HEK293T (cell line): ENCODE results near the gene SCN2B.
"Not testable (repeated sequence)": the region's sequence is repeated elsewhere in the genome, so short reads cannot be mapped to it uniquely, and the experiment has no call there.

Experiments
- CTCF ChIA-PET: fragments of 350-600 bp; formaldehyde crosslinking; extraction: SDS; loops from one replicate; lab custom pipeline; 2021; ENCODE audit warnings: antibody characterized with exemption, inconsistent platforms; lab: Yijun Ruan, JAX
- POLR2A ChIA-PET: fragments of 350-600 bp; formaldehyde crosslinking; extraction: SDS; loops from one replicate; lab custom pipeline; 2020; ENCODE audit warnings: antibody characterized with exemption, inconsistent platforms; lab: Yijun Ruan, JAX
- DNase-seq: peaks from one replicate; pipeline ENCODE4 v3.0.0; 2012; ENCODE audit warnings: mixed read lengths; ENCODE audit errors: extremely low spot score
- ARNT ChIP-seq: fragments of 450-650 bp; IDR thresholded peaks from 2 replicates; pipeline ENCODE4 v1.6.1; 2017; ENCODE audit warnings: mild to moderate bottlenecking
- BHLHE40 ChIP-seq: fragments of 450-650 bp; IDR thresholded peaks from 2 replicates; pipeline ENCODE4 v1.6.1; 2016; ENCODE audit warnings: mild to moderate bottlenecking, moderate library complexity, borderline replicate concordance
- CTBP1 ChIP-seq: fragments of 450-650 bp; IDR thresholded peaks from 2 replicates; pipeline ENCODE4 v1.6.1; 2016; ENCODE audit warnings: borderline replicate concordance
- FOXA1 ChIP-seq: fragments of 450-650 bp; IDR thresholded peaks from 2 replicates; pipeline ENCODE4 v1.6.1; 2016; ENCODE audit warnings: mild to moderate bottlenecking
- FOXK2 ChIP-seq: fragments of 450-650 bp; IDR thresholded peaks from 2 replicates; pipeline ENCODE4 v1.6.1; 2016; ENCODE audit warnings: mild to moderate bottlenecking
- FOXM1 ChIP-seq: fragments of 450-650 bp; IDR thresholded peaks from 2 replicates; pipeline ENCODE4 v1.6.1; 2017; ENCODE audit warnings: mild to moderate bottlenecking, borderline replicate concordance
- HDGF ChIP-seq: fragments of 450-650 bp; IDR thresholded peaks from 2 replicates; pipeline ENCODE4 v1.6.1; 2017; ENCODE audit warnings: antibody characterized with exemption, borderline replicate concordance
- L3MBTL2 ChIP-seq: fragments of 450-650 bp; conservative IDR thresholded peaks from 2 replicates; pipeline ENCODE4 v1.6.1; 2016; ENCODE audit warnings: mild to moderate bottlenecking
- LEF1 ChIP-seq: fragments of 450-650 bp; IDR thresholded peaks from 2 replicates; pipeline ENCODE4 v1.6.1; 2017; ENCODE audit warnings: mild to moderate bottlenecking, borderline replicate concordance
- NFRKB ChIP-seq: fragments of 450-650 bp; IDR thresholded peaks from 2 replicates; pipeline ENCODE4 v1.6.1; 2016; ENCODE audit warnings: mild to moderate bottlenecking, moderate library complexity
- SP1 ChIP-seq: fragments of 450-650 bp; IDR thresholded peaks from 2 replicates; pipeline ENCODE4 v1.6.1; 2017
- SUZ12 ChIP-seq: fragments of 450-650 bp; IDR thresholded peaks from 2 replicates; pipeline ENCODE4 v1.6.1; 2016; ENCODE audit warnings: mild to moderate bottlenecking
- TARDBP ChIP-seq: fragments of 450-650 bp; IDR thresholded peaks from 2 replicates; pipeline ENCODE4 v1.6.1; 2016
- ZNF384 ChIP-seq: fragments of 450-650 bp; IDR thresholded peaks from 2 replicates; pipeline ENCODE4 v1.6.1; 2016
- TF ChIP-seq, protein P1 (sequence below): fragments of 450-650 bp; IDR thresholded peaks from 2 replicates; pipeline ENCODE4 v1.6.1; 2016

The SCN2B gene

DNA sequence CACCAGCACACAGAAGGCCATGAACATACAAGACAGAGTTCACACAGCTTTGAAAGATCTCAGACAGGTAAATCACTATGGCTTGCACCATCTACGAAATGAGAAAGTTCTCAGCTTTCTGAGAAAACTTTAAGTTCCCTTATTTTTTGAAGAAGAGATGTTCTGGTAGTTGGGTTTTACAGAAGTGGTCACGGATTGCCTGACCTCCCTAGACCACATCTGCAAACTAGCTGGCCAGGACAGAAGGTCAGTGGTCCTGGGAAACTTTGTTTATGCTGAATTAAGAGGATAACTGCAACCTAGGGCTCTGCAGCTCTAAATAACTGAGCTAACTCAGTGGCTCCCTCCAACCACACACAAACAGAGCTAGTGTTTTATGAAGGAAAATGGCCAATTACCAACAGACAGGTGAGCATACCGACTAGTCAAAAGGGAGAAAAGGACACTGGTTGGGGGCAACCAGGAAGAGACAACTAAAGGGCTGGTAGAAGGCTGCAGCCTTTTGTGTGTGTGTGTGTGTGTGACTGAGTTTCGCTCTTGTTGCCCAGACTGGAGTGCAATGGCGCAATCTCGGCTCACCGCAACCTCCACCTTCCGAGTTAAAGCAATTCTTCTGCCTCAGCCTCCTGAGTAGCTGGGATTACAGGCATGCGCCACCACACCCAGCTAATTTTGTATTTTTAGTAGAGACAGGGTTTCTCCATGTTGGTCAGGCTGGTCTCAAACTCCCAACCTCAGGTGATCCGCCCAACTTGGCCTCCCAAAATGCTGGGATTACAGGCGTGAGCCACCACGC lies 8.5 kb upstream of the SCN2B start:
- ChIA-PET CTCF (interaction anchor here (0.6 to 1.8 kb wide), 3 partner anchors 10 to 14 kb away, joined by 3 to 4 read pairs (median 4); no protein-coding TSS in a partner anchor), POLR2A (no interaction called here)
- no peak for TF ChIP-seq L3MBTL2
- TF ChIP-seq ZNF384 = no peak
- TF ChIP-seq FOXK2 = no peak
- TF ChIP-seq SP1 = no peak
- no peak for TF ChIP-seq CTBP1
- no peak for TF ChIP-seq LEF1
- TF ChIP-seq TARDBP = no peak
- TF ChIP-seq, protein P1, sequence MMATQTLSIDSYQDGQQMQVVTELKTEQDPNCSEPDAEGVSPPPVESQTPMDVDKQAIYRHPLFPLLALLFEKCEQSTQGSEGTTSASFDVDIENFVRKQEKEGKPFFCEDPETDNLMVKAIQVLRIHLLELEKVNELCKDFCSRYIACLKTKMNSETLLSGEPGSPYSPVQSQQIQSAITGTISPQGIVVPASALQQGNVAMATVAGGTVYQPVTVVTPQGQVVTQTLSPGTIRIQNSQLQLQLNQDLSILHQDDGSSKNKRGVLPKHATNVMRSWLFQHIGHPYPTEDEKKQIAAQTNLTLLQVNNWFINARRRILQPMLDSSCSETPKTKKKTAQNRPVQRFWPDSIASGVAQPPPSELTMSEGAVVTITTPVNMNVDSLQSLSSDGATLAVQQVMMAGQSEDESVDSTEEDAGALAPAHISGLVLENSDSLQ = no peak
- no peak for TF ChIP-seq SUZ12
- no peak for TF ChIP-seq BHLHE40
- no peak for DNase-seq

DNA sequence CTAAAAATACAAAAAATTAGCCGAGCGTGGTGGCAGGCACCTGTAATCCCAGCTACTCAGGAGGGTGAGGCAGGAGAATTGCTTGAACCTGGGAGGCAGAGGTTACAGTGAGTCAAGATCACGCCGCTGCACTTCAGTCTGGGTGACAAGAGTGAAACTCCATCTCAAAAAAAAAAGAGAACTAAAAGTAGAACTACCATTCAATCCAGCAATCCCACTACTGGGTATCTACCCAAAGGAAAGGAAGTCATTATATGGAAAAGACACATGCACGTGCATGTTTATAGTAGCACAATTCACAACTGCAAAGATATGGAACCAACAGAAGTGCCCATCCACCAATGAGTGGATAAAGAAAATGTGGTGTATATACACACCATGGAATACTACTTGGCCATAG lies 7.3 kb upstream of the SCN2B start:
- DNase-seq, POLR2A ChIA-PET, CTCF ChIA-PET: not testable (repeated sequence)

DNA sequence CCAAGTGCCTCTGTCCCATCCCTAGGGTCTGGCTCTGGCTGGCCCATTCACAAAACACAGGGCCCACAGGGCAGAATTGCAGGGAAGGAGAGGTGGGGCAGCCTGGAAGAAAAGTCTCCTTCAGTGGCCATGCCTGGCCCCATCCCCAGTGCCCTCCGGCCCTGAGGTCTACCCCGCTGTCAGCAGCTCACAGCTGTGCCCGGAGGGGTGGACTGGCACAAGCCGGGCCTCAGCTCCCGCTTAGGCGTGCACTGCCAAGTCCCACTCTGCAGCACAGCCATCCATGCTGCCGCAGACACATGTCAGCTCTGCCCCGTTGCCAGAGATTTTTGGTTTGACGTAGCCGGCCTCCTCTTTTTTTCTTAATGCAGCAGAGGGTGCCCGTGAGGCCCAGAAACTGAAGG lies 3.9 kb upstream of the SCN2B start:
- no peak for TF ChIP-seq CTBP1
- TF ChIP-seq SUZ12 = no peak
- TF ChIP-seq FOXK2 = no peak
- TF ChIP-seq, protein P1 = 0 out of 2 replicates have a peak, but pooled peaks have one; percentile 29
- no peak for TF ChIP-seq ZNF384
- TF ChIP-seq SP1 = no peak
- POLR2A ChIA-PET = interaction anchor here (0.9 to 1.1 kb wide), 6 partner anchors 9 to 179 kb away, joined by 3 to 9 read pairs (median 3); partner anchors contain the start of gene UBE4A
- peak; percentile 71 for DNase-seq
- CTCF ChIA-PET = interaction anchor here (0.7 to 2.6 kb wide), 4 partner anchors 9 to 240 kb away, joined by 3 to 26 read pairs (median 6); no protein-coding TSS in a partner anchor

DNA sequence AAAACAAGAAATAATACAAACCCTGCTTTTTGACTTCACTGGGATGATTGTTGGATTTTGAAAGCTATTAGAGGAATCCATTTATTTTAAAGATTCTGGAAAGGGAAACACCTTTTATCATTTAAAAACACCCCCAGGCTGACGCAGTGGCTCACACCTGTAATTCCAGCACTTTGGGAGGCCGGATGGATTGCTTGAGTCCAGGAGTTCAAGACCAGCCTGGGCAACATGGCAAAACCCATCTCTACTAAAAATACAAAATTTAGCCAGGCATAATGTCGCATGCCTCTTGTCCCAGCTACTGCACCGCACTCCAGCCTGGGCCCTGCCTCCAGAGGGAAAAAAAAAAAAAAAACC lies 317 bp upstream of the SCN2B start:
- TF ChIP-seq LEF1 (no peak), SP1 (no peak), FOXM1 (no peak), L3MBTL2 (no peak), SUZ12 (no peak), FOXA1 (no peak), HDGF (no peak), CTBP1 (no peak), ZNF384 (no peak), ARNT (no peak), NFRKB (no peak)
- TF ChIP-seq, protein P1 = no peak
- no peak for DNase-seq
- CTCF ChIA-PET = interaction anchor here (0.7 to 0.8 kb wide), 2 partner anchors 32 to 754 kb away, joined by 3 read pairs; no protein-coding TSS in a partner anchor
- POLR2A ChIA-PET = no interaction called here

DNA sequence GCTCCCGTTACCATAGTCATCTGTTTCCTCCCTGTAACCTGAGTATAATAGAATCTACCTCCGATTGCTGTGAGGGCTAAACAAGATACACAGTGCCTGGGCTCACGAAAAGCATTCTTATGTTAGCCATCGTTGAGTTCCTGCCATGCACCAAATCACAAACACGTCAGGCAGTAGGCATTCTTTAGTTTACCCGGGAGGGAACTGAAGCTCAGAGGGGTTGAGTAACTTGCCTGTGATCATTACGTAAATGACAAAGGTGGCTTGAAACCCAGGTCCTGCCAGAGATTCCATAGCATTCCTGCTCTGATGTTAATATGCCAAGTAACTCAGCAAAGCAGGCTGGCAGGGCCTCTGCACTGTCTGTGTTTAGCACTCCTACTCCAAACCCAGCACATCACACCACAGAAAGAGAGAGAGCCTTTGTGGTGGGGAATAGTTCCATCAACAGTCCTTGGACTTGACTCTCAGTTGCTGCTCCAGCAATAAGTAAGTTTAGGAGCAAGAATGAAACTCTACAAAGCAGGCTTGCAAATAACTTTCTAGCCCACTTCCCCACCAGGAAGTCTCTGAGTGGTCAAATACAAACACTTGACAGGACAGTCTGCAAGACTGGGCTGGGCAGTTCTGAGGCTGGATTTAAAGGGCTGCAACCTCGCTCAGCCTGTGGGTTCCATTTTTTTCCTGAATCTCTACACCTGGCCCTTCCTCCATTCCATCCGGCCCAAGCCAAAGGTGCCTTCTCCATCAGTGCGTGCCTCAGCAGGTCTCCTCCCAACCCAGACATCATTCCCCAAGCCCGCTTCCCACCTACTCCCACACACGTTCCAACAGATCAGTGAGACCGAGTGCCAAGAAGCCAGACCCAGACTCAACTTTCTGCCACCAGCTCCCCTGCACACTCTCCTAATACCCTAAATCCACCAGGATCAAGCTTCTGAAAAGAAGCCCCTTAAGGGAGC lies 1.1 kb downstream of the SCN2B start:
- CTCF ChIA-PET = interaction anchor here (0.6 to 0.7 kb wide), 2 partner anchors 10 to 23 kb away, joined by 3 to 4 read pairs; no protein-coding TSS in a partner anchor
- DNase-seq = no peak
- POLR2A ChIA-PET = no interaction called here
- TF ChIP-seq HDGF = no peak
- TF ChIP-seq ZNF384 = no peak

DNA sequence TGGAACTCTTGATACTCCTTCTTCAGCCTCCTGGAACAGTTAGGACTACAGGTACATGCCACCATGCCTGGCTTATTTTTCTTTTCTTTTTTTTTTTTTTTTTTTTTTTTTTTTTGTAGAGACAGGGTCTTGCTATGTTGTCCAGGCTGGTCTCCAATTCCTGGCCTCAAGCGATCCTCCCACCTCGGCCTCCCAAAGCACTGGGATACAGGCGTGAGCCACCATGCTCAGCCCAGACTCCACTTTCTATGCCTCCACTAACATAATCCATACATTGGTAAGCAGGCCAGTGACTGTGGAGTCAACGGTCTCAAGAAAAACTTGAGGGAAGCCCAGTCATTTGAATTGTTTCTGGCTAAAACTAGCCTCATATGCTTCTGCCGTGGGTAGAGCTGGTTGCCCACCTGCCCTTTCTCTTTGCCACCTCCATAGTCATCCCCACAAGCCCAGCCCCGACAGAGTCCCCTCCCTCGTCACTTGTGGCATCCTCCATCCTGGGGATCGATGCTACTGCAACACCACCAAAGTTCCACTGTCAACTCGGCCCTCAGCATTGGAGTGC lies 2.4 kb downstream of the SCN2B start:
- DNase-seq = no peak
- no peak for TF ChIP-seq FOXA1
- TF ChIP-seq SP1 = no peak
- no peak for TF ChIP-seq TARDBP
- CTCF ChIA-PET = interaction anchor here (0.6 to 0.7 kb wide), 2 partner anchors 11 to 693 kb away, joined by 3 read pairs; no protein-coding TSS in a partner anchor
- POLR2A ChIA-PET = no interaction called here
